ENCODE data around the gene NCDN.

The NCDN gene

DNA sequence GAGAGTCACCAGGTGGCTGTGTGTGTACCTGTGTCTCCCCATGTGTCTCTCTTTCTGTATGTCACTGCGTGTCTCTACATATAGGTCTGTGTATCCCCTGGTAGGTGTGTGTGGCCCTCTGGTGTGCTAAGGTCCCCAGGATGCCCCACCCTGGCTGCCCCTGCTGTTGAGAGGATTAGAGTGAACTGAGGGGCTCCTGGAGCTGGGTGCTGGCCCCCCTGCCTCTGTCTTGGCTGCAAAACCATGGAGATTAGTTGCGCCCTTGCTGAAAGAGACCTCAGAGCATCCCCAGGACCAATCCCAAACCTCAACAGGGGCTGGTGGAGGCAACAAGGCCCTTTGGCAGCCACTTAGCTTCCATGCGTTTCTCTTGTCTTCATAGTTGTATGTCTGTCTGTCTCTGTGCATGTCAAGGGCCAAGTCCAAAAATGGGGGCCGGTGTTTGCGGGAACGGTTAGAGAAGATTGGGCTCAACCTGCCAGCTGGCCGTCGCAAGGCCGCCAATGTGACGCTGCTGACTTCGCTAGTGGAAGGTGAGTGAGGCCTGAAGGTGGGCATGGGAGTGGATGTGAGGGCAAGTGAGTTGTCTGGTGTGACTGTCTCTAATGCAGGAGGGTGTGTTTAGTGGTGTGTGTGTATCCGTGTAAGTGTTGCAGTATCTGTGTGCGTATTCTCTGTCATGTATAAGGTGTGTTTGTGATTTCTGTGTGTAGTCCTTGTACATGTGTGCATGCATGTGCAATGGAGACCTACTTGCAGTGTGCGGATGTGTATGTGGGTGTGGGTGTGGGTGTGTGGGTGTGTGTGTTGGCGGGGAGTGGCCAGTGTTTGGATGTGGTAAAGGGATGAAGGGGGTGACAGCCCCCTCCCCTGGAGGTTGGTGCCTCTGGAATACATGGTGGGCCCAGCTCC, 32.2 kb downstream of the NCDN start:
- TF ChIP-seq, protein P1, sequence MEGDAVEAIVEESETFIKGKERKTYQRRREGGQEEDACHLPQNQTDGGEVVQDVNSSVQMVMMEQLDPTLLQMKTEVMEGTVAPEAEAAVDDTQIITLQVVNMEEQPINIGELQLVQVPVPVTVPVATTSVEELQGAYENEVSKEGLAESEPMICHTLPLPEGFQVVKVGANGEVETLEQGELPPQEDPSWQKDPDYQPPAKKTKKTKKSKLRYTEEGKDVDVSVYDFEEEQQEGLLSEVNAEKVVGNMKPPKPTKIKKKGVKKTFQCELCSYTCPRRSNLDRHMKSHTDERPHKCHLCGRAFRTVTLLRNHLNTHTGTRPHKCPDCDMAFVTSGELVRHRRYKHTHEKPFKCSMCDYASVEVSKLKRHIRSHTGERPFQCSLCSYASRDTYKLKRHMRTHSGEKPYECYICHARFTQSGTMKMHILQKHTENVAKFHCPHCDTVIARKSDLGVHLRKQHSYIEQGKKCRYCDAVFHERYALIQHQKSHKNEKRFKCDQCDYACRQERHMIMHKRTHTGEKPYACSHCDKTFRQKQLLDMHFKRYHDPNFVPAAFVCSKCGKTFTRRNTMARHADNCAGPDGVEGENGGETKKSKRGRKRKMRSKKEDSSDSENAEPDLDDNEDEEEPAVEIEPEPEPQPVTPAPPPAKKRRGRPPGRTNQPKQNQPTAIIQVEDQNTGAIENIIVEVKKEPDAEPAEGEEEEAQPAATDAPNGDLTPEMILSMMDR (IDR thresholded peaks at IDR 0.05; ENCODE audit: low read depth, low read length): no peak
- no peak overlapping the region for H3K4me3 ChIP-seq (ENCODE audit: low read depth, low read length)

GRCh38 chr1:35590476-35591040, 33.0 kb downstream of the NCDN start:
- H3K4me3 ChIP-seq (ENCODE audit: low read depth, low read length): no peak overlapping the region
- TF ChIP-seq, protein P1 (IDR thresholded peaks at IDR 0.05; ENCODE audit: low read depth, low read length): no peak

GRCh38 chr1:35591211-35591610, 33.6 kb downstream of the NCDN start:
- no peak overlapping the region for H3K4me3 ChIP-seq (ENCODE audit: low read depth, low read length)
- TF ChIP-seq, protein P1 (IDR thresholded peaks at IDR 0.05; ENCODE audit: low read depth, low read length): no peak

DNA sequence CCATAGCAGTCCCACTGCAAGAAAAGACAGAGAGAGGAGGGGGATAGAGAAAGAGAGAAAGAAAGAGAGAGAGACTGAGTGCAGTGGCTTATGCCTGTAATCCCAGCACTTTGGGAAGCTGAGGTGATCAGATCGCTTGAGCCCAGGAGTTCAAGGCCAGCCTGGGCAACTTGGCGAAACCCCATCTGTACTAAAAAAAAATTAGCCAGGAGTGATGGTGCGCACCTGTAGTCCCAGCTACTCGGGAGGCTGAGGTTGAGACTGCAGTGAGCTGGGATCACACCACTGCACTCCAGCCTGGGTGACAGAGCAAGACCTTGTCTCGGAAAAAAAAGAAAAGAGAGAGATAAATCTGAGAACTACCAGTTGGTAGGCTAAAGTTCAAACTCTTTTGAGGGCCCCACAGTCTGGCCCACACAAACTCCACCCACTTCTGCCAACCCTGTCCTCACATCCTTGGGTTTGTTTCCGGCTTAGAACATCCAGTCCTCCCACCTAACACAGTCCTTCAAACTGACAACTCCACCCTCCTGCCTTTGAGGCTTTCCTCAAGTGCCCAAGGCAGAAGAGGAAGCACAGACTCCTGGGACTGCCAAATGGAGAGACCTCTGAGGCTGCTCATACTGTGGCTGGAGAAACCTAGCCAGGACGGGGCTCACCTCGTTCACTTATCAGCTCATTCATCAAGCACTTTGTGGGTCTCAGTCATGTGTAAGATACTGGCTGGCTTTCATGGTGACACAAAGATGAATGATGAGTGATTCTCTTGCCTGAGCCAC, 35.6 kb downstream of the NCDN start:
- TF ChIP-seq, protein P1 (IDR thresholded peaks at IDR 0.05; ENCODE audit: low read depth, low read length): no peak
- H3K4me3 ChIP-seq (ENCODE audit: low read depth, low read length): no peak overlapping the region

DNA sequence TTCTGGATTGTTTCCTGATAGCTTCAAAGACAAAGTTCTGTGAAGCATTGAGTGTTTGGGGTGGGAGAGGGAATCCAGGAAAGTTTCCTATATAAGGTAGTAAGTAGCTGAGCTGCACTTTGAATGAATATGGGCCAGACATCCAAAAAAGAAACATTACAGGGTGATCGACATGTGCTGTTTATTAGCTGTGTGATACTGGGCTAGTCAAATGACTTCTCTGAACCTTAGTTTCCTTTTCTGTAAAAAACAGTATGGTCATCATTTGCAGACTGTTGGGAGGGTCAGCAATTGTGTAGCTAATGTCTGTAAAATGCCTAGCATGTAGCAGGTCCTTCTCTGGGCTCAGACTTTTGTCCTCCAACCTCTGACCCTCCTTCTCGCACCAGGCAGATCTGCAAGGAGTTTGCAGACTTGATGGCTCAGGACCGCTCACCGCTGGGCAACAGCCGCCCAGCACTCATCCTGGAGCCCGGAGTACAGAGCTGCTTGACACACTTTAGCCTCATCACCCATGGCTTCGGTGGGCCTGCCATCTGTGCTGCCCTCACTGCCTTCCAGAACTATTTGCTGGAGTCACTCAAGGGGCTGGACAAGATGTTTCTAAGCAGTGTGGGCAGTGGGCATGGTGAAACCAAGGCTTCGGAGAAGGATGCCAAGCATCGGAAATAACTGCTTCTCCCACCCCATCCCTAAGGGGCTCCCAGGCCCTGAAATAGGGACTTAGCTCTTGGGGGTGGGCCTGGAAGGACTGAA, 36.6 kb downstream of the NCDN start:
- TF ChIP-seq, protein P1 (IDR thresholded peaks at IDR 0.05; ENCODE audit: low read depth, low read length): no peak
- H3K4me3 ChIP-seq (ENCODE audit: low read depth, low read length): no peak overlapping the region

GRCh38 chr1:35595684-35596083, 38.1 kb downstream of the NCDN start:
- no peak overlapping the region for H3K4me3 ChIP-seq (ENCODE audit: low read depth, low read length)

More at GRCh38 chr1:35595684-35596083, 38.1 kb downstream of the NCDN start:
- TF ChIP-seq, protein P1 (IDR thresholded peaks at IDR 0.05; ENCODE audit: low read depth, low read length): no peak
